ENCODE results near the gene PDLIM7.

PDLIM7 gene

DNA sequence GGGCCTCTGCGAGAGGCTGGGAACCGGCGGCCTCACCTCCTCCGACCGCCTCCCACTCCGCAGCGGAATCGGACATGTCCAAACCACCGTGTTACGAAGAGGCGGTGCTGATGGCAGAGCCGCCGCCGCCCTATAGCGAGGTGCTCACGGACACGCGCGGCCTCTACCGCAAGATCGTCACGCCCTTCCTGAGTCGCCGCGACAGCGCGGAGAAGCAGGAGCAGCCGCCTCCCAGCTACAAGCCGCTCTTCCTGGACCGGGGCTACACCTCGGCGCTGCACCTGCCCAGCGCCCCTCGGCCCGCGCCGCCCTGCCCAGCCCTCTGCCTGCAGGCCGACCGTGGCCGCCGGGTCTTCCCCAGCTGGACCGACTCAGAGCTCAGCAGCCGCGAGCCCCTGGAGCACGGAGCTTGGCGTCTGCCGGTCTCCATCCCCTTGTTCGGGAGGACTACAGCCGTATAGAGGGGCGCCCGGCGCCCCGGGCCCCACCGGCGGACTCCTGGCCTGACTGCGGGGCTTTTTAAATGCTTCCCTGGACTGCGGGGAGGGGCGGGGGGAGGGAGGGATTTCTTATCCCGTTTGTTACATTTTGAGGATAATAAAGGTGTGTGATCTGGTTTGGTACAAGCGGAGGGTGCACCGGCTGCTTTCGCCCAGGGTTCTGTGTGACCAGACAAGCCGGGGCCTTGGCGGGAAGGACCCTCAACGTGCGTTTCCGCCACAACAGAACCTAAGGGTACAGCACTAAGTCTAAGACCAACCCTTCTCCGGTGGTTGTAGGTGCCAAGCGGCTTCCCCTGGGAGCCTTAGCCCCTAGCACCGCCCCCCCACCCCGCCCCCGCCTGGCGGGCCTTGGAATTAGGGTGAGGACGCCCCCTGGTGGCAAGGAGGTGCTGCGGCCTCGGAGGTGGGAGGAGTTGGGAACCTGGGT, 41.5 kb downstream of the PDLIM7 start:
- DNase-seq = peak; percentile 75 to 81

DNA sequence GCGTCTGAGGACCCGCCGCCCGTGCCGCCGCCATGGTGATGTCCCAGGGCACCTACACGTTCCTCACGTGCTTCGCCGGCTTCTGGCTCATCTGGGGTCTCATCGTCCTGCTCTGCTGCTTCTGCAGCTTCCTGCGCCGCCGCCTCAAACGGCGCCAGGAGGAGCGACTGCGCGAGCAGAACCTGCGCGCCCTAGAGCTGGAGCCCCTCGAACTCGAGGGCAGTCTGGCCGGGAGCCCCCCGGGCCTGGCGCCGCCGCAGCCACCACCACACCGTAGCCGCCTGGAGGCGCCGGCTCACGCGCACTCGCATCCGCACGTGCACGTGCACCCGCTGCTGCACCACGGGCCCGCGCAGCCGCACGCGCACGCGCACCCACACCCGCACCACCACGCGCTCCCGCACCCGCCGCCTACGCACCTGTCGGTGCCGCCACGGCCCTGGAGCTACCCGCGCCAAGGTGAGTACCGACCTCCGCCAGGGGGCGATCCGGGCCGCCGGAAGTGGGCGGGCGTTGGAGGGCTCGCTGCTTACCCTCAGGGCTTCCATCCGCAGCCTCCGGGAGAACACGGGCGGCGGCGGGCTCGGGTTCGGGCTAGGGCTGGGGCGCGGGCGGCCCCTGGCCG, 42.3 kb downstream of the PDLIM7 start:
- DNase-seq = no peak

DNA sequence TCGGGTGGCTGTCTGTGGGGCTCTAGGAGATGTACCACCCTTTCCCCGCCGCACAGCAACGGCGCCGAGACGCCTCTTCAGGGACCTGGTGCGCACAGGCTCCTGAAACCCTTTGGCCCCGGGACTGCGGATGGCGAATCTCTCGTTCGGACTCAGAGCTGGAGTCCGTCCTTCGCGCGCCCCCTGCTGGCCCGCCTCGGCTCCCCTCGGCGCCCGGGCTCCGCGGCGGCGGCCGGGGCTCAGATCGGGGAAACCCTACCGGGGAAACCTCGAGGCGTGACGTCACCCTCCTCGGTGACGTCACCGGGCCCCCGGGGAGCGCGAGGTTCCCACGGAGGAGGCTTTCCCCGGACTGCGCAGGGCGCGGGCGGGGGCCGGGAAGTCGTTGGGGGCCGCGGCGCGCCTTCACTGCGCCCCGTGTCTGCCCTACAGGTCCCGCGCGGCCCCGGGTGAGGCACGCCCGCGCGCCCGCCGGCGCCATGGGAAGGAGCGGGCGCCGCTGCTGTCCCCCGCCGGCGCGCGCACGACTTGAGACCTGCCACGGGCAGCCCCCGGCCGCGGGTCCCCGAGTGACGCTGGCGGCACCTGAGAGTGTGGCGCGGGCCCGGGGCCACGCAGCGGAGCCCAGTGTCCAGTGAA, 42.9 kb downstream of the PDLIM7 start:
- peak; percentile 79 to 80 for DNase-seq

DNA sequence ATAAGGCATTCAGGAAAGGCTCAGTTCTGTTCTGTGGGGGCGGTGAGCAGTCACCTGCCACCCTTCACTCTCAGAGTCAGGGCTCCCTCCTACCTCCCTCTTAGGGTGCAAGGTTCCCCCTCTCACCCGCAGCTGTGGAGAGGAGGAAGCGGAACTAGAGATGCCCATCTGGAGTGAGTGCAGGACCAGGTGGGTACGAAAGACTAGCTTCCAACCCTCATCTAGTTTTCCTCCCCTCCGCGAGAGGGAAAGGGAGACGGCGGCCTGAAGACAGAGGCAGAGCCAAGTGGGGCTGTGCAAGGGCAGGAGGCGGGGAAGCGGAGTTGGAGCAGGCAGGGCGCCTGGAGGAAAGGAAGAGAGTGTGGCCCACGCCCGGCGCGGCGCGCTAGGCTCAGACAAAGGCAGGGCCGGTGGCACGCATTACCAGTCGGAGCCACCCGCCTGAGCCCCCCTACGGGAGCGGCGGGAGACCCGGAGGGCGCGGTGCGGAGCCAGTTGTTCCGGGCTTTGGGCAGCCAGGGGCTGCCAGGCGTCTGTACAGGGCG, 43.5 kb downstream of the PDLIM7 start:
- peak in 1 of 2 experiments; percentile 32 for DNase-seq

DNA sequence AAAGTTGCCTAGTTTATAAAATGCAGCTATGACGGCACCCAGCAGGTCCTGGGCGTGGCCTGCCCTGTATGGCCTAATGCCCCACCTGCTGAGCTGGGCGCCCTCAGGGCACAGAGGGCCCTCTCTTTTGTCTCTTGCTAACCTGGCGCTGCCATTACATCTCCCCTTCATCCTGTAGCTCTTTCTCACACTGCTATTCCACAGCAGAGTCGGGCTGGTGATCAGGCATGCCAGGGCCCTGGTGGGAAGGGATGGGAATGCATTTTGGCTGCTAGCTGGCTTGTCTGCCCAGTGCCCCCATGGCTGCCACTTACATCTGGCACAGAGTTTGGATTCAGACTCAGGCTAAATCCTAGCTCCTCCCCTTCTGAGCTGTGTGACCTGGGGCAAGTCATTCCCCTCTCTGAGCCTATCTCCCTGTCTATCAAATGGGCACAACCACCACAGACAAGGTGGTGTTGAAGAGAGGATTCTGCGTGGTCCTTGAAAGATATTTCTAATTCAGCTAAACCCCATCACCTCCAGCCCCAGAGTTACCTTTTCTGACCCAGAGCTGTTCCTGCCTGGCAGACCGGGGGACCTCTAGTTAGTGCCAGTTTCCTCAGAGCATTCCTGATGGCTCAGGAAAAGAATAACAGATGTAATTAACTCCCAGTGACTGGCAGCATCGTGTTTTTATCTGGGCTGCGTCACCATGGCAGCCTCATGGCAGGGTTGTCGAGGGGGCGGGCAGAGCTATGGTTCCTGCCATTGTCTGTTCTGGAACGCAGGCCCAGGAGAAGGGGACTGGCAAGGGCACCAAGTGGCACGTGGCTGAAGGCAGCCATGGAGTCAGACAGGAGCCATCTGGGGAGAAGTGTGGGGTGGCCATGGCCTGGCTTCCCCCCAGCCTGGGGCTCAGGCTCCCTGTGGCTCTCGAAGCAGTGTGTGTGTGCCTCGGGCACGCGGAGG, 44.4 kb downstream of the PDLIM7 start:
- DNase-seq = no peak

DNA sequence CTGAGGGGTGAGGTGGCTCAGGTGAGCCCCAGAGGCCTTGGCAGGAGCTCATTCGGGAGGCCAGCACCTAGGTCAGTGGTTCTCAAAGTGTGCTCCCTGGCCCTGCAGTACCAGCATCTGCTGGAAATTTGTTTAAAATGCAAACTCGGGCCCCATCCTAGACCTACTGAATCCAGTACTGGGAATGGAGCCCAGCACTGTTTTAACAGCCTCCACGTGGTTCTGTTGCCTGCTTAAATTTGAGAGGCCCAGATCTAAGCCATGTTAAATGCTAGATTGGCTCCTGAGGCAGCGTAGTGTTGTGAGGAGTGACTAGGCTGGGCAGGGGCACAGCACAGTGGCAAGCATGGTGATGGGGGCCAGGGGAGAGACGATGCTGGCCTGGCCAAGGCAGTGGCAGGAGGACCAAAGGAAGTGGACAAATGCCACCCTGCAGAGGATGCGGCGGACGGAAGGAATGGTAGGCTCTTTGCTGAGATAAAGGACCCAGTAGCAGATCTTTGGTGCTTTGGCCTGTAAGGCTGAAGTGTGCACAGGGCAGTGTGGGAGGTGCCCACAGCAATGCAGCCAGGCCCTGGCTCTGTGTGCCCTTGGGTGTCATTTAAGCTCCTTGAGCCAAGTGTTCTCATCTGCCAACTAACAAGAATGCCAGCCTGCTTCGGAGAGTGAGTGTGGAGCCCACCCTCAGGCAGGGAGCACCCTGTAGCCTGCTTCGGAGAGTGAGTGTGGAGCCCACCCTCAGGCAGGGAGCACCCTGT, 46.6 kb downstream of the PDLIM7 start:
- DNase-seq = no peak

DNA sequence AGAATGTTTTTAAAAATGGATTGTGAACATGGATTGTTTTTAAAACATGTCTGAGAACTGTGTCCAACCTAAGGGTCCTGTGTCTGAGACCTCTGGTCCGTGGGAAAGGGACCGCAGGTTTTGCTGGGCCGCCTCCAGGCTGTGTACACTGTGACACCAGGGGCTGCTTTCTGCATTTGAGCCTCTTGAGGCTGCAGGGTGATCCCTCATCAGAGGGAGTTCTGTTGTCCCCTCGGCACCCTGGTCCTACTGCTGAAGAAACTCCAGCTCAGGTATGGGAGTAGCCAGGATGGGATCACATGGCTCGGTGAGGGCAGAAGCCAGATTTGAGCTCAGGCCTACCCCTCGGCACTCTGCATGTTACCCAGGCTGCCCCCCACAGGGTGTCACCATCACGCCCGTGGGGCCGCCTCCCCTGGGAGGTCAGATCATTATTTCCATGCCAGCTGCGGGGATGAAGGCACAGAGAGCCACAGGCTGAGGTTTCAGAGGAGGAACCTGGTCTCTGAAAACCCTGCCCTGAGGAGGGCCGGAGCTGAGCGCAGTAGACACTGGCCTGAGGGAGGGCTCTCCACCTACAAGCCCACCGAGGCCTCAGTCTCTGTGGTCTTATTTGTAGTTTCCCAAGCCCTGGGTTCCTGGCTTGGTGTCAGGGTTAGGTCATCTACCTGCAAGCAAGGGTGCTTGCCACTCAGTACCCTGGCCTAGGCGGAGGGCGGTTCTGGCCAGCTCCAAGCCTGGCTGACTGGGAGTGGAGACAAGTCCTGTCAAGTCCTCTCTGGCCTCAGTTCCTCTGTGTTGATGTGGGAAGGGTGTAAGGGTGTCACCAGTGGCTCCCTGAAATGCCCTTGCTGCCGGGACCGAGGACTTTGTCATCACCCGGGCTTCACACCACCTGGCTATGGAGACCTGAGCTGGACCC, 48.0 kb downstream of the PDLIM7 start:
- DNase-seq = no peak

DNA sequence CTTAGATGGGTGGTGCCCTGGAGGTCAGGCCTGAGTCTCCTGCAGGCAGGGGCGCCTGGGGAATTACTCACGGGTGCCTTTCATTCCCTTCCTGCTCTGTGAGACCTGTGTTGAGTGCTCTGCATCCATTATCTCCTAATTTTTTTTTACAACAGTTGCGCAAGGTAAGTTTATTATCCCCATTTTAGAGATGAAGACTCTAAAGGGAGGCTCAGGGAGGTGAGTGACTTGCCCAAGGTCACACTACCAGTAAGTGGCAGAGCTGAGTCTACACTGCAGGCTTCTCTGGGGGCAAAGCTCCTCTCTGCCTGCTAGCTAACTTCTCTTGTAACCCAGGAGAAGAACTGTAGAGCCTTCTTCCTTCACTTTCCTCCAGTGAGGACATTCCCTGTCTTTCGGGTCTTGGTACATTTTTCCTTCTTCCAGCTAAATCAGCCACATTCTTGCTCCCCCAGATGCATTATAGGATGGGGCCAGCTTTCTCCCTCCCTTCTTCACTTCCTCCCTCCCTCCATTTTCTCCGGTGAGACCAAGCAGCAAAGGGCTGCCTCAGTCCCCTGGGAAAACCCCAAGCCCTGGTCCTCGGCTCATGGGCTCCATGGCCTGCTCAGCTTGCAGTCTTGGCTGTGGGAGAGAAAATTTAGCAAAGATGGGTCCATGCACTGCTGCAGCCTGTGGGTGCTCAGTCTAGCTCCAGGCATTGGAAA, 49.0 kb downstream of the PDLIM7 start:
- DNase-seq = no peak

DNA sequence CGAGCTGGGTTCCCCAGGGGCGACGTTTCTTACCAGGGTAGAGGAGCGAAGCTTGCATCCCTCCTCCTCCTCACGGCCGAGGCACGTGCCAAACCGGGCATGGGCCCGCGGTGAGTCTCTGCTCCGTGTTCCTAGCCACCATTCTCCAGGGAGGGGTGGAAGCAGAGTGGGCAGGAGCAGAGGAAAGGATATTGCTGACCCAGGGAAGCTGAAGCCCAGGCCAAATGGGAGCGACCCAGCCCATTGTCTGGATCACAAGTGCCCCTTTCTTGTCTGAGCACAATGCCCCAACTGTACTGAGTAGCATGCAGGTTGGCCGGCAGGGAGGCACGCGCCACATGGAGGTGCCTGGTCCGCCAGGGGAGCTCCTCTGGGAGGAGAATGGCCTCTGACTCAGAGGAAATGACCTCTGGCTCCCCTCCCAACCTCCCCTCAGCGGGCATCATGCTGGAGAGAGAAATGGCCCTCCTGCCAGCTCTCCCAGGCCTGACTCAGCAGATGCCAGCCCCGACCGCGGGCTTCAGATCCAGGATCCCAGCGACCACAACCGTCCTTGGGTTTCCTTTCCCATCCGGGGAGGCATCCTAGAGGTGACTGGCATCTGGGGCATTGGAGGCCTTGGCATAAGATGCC, 49.7 kb downstream of the PDLIM7 start:
- peak; percentile 40 to 55 for DNase-seq

DNA sequence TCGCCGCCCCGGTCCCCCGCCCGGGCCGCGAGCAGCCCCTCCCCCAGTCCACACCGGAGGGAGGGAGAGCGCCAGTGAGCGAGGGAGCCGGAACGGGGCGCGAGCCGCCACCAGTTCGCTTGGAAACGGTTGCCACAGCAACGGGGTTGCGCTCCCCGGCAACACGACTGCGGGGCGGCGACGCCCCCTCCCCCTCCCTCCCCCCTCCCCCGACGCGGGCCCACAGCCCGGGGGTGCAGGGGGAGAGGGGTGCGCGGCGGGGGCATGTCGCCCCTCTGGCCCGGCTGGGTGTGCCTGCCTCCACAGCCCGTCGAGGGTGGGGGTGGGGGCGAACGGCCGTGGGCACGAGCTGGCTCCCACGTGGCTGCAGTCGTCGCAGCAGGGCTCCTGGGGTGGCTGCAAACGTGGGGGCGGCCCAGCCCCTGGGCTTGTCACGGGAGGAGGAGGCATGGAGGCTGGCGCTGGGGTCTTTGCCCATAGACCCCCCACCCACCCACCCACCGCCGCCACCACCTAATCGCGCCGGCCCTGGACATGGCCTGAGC, 50.3 kb downstream of the PDLIM7 start:
- peak in 1 of 2 experiments; percentile 15 for DNase-seq

DNA sequence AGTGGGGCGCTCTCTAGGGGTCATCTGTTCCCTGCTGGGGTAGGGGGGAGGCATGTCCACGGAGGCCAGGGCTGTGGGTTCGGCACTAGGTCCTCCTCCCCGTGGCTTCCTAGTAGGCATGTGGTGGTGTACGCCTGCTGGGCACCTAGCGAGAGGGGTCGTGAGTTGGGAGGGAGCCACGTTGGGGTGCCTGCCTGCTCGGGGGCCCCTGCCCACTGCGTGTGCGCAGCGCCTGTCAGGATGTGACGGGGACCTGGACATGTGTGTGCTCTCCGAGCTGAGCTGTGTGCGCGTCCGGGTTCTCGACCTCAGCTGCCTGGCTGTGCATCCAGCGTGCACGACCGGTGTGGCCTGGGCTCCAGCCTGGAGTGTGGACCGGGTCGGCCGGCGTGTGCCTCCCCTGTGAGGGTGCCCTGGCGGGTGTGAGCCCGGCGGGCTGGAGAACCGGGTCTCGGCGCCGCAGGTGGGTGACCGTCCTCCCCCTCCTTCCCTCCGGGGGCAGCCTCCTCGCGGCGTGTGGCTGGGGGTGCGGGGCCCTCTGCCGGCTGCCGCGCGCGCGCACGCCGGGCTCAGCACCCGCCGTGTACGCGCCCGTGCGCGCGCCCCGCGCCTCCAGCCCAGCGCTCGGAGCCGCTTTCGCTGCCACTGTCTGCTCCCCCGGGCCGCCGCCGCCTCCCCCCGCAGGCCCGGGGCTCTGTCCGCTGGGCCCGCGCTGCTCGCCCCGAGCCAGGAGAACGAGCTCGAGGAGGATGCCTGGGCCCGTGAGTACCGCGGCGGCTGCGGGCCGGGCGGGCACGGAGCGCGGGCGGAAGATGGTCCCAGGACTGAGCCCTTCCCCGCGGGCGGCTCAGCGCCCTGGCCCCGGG, 51.0 kb downstream of the PDLIM7 start, which contains the start of gene PRR7:
Gene PRR7, plus strand, starts transcription at position 615 of the 866 bp plus-strand sequence. CDS start 8,254 bp downstream, outside the sequence.
- peak; percentile 46 to 66 for DNase-seq

DNA sequence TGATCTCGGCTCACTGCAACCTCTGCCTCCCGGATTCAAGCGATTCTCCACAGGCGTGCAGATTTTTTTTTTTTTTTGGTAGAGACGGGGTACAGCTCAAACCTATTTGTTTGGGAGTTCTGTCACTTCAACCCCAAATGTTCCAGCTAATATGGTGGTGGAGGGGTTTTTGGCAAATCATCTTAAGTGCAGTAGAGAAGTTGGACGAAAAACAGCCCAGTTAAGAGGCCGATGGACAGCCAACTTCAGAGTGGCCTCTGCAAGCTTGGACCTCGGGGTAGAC, 51.5 kb downstream of the PDLIM7 start:
- DNase-seq = no peak

DNA sequence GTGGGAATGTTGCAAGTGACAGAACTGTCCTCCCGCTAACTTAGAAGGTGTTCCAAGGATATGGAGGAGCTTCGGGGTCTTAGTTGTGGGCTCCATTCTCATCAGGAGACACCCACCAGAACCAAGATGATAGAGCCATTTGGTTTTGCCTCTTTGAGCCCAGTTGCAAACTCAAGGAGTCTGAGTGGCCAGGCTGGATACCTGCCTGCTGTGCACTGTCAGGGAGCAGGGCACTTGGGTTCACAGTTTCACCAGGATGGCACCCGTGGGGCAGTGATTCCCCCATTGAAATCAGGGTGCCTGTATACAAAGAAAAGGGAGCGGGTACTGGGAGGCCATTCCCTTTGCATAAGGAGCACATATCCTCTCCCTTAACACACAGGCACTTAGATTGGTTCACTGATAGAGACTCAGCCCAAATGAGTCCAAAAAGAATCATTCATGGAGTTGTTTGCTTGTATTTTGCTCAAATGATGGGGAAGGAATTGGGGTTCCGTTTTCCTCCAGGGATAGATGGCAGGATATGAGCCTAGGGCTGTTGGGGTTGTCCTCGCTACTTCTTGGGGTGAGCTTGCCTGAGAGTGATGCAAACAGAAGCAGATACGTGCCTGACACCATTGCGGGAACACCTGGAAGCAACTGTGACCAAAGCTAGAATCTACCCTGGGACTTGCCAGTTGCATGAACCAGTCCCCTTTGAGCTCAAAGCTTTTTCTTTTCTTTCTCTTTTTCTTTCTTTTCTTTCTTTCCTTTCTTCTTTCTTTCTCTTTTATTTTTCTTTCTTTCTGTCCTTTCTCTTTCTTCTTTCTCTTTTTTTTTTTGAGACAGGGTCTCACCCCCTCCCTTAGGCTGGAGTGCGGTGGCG, 52.1 kb downstream of the PDLIM7 start:
- no peak for DNase-seq

DNA sequence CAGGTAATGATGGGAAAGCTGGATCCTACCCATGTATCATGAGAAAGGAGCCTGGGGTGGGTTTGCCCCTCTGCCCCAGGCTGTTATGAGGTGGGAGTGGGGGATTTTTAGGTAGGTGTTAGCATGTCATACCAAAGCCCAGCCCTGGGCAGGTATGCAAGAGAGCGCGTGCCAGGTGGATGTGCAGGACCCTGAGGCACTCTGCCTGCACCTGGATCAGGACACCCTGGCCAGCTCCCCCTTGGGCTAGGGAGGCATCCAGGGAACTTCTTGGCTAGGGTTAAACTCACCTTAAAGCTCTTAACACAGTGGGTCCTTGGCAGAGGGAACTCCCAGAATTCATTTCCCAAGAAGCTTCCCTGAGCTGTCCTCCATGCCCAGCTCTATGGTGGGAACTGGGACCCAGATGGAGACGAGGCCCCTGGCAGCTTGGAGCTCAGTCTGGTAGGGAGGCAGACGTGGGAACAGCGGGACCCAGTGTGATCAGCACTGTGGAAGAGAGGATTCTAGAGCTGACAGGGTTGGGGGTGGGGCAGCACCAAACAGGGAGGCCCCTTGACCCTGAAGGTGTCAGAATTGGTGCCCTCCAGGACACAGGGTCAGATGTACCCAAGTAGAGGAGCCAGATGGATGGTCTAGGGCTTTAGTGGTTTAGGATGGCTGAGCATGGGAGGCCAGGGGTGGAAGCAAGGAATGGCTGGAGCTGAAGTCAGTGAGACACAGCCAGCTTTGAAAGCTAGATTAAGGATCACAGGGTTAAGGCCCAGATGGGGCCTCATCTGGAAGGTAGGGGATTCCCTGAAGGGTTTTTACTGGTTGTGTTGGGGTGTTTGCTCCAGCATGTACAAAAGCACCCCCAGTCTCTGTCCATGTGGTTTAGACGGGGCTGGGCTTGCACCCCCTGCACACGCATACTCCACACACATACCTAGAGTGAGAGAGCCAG, 53.0 kb downstream of the PDLIM7 start:
- DNase-seq = no peak

DNA sequence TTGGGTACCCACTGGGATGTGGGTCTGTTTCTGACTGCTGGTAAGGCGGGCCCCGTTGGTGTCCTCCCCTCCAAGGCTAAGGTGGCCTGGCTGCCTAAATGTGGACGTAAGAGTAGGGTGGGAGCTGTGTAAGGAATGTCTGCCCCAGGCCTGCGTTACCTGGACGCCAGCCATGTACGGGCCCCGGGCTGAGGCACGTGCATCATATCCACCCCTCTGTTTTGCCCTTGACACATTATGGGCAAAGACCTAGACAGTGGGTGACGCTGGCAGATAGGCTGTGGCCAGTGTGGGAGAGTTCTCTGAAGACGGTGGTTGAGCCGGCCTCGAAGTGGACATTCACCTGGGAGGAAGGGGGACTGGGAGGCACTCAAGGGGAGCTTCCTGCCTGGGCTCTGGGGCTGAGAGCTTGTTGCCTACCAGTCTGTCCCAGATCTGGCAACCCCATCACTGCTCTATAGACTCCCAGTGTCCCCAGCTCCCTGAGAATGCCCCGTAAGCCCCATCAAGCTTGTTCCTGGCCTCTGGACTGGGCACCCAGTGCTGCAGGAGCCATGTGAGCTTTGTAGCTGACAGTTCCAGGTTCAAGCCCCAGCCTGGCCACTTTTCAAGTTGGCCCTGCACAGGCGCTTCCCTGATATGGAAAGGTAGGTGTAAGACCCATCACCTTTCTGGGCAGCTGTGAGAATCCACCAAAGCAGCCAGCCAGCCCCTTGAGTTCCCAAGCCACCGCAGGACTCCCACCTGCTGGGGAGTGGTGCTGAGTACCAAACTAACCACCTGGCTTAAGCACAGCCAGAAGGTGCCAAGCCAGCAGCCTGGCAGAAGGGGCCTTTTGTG, 54.0 kb downstream of the PDLIM7 start:
- DNase-seq = no peak

Data from AML-193 (cell line).